Choroid plexus epithelial cell (primary cell): ENCODE measurements around the gene TENT4A.
A peak's percentile ranks its signal among the peaks of the same experiment; 100 is the strongest.

Experiments
- DNase-seq: peaks from one replicate; pipeline ENCODE4 v3.0.0-alpha.2; 2010; ENCODE audit warnings: low read depth
- H3K4me3 ChIP-seq: 2 replicates; pipeline ENCODE4 v1.5.1; 2011; ENCODE audit warnings: low read depth, mild to moderate bottlenecking, control low read depth, low read length, moderate library complexity
- CTCF ChIP-seq: conservative IDR thresholded peaks from 2 replicates; pipeline ENCODE4 v1.5.1; 2011; ENCODE audit warnings: low read depth, mild to moderate bottlenecking, control low read depth, inconsistent platforms, low read length, moderate library complexity

TENT4A gene

GRCh38 chr5:6683241-6683640 is 30.0 kb upstream of the TENT4A start:
- TF ChIP-seq CTCF, result no peak
- H3K4me3 ChIP-seq, result no peak overlapping the region
- DNase-seq, result no peak

DNA sequence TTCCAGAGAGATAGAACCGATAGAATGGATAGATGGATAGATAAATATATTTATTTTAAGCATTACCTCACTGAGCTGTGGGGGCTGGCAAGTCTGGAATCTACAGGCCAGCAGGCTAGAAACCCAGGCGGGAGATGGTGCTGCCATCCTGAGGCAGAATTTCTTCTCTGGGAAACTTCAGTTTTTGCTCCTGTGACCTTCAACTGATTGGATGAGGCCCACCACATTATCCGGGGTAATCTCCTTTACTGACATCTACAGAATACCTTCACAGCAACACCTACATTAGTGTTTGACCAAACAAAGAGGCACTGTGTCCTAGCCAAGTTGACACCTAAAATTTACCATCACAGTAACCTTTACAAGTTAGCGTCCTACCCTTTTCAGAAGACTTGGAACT is 29.2 kb upstream of the TENT4A start:
- DNase-seq, result no peak
- no peak overlapping the region for H3K4me3 ChIP-seq
- TF ChIP-seq CTCF, result no peak

DNA sequence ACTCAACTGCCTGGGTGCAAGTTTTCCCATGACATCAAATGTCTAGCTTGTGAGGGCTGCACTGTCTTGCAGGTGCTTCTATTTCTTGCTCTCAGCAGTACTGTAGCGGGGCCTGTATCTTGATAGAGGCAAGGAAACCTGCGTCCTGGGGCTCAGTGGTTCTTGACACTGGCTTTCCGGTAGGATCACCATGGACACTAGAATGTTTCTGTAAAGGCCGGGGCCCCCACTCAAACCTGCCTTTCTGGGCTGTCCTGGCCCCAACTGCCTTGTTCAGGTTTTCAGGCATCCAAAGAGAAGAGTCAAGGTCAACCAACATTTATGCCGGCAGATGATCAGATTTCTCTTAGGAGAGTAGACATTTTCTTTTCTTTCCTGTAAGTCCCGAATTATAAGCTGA is 26.7 kb upstream of the TENT4A start:
- DNase-seq, result no peak
- no peak overlapping the region for H3K4me3 ChIP-seq
- TF ChIP-seq CTCF, result no peak

DNA sequence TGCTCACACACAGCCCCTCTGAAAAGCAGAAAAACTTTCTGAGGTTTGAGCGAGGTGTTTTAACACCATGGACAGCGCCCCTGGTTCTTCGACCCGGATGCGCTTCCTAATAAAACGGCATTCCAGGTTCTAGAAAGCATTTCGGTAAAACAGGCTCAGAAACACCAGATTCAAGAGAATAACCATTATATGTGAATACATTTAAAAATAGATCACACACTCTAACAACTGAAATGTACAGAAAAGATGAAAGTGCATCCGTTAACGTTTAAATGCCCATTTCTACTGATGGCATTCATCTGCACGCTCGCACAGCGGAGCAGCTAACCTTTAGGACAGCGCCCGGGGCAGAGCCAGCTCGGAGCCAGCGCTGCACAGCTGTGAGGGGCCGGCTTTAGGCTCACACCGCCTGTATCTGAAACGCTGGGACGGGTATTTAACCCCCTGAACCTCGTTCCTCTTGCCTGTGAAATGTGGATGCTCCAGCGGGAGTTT is 26.3 kb upstream of the TENT4A start:
- TF ChIP-seq CTCF, result no peak
- DNase-seq, result peak; percentile 70
- H3K4me3 ChIP-seq, result peak overlapping the region; percentile 51

GRCh38 chr5:6687505-6687904 is 25.7 kb upstream of the TENT4A start:
- no peak for DNase-seq
- no peak overlapping the region for H3K4me3 ChIP-seq
- TF ChIP-seq CTCF, result no peak

DNA sequence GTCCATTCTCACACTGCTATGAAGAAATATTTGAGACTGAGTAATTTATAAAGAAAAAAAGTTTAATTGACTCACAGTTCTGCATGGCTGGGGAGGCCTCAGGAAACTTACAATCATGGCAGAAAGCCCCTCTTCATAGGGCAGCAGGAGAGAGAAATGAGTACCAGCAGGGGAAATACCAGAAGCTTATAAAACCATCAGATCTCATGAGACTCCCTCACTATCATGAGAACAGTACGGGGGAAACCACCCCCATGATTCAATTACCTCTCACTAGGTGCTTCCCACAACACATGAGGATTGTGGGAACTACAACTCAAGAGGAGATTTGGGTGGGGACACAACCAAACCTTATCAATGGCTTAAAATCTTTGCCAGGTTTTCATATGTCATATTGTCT is 20.3 kb upstream of the TENT4A start:
- H3K4me3 ChIP-seq, result no peak overlapping the region
- TF ChIP-seq CTCF, result no peak
- DNase-seq, result no peak

- DNase-seq, result no peak
- H3K4me3 ChIP-seq, result no peak overlapping the region
- no peak for TF ChIP-seq CTCF
Observed at GRCh38 chr5:6698696-6699095, 14.5 kb upstream of the TENT4A start.
